Stimulated activated CD8-positive, alpha-beta memory T cell treated with anti-CD3 and anti-CD28 coated beads, Interleukin-15, amount 100 ng/mL, for 24 hours (primary cell): Measurements from ENCODE around the gene POP7.
"Not testable (repeated sequence)": the region's sequence is repeated elsewhere in the genome, so short reads cannot be mapped to it uniquely, and the experiment has no call there.

Experiments used
- DNase-seq: peaks from one replicate; pipeline ENCODE4 v3.0.0-alpha.2; 2020; ENCODE audit warnings: low read depth

Gene POP7

GRCh38 chr7:100692578-100692961, 13.4 kb upstream of the POP7 start:
- DNase-seq: no peak

- no peak for DNase-seq
These were observed 12.4 kb upstream of the POP7 start for GRCh38 chr7:100693312-100694097.

GRCh38 chr7:100694098-100694745, 11.7 kb upstream of the POP7 start, which contains the start of gene GIGYF1:
Gene GIGYF1 (minus strand): TSS chr7:100694250. CDS start chr7:100688238, 6,012 bp downstream.
- DNase-seq: peak; percentile 47

- DNase-seq: no peak
These were observed 9.8 kb upstream of the POP7 start for GRCh38 chr7:100696123-100696521.

- DNase-seq: no peak
These were observed 6.9 kb upstream of the POP7 start for GRCh38 chr7:100699018-100699417.

GRCh38 chr7:100701089-100701488, 4.8 kb upstream of the POP7 start:
- DNase-seq: not testable (repeated sequence)

GRCh38 chr7:100705320-100705752, 585 bp upstream of the POP7 start:
- DNase-seq: peak; percentile 83

GRCh38 chr7:100706672-100707311, 871 bp downstream of the POP7 start:
- DNase-seq: no peak

- no peak for DNase-seq
These were observed 2.5 kb downstream of the POP7 start for GRCh38 chr7:100708395-100708794.

GRCh38 chr7:100710452-100710851, 4.5 kb downstream of the POP7 start:
- DNase-seq: no peak

- no peak for DNase-seq
These were observed 5.4 kb downstream of the POP7 start for GRCh38 chr7:100711369-100711768.

- DNase-seq: no peak
These were observed 8.8 kb downstream of the POP7 start for GRCh38 chr7:100714725-100715124.

- DNase-seq: not testable (repeated sequence)
These were observed 11.2 kb downstream of the POP7 start for GRCh38 chr7:100717073-100717472.

- no peak for DNase-seq
These were observed 13.8 kb downstream of the POP7 start for GRCh38 chr7:100719523-100720278.

- no peak for DNase-seq
These were observed 14.4 kb downstream of the POP7 start, which contains the start of gene EPO for GRCh38 chr7:100720279-100720670. Gene EPO (plus strand): TSS chr7:100720468. CDS start chr7:100720981, 513 bp downstream.

- no peak for DNase-seq
These were observed 15.0 kb downstream of the POP7 start for GRCh38 chr7:100720671-100721504.

- no peak for DNase-seq
These were observed 15.5 kb downstream of the POP7 start for GRCh38 chr7:100721505-100721812.

GRCh38 chr7:100722480-100723212, 16.7 kb downstream of the POP7 start:
- DNase-seq: no peak

- no peak for DNase-seq
These were observed 17.9 kb downstream of the POP7 start for GRCh38 chr7:100723732-100724275.

- DNase-seq: not testable (repeated sequence)
These were observed 18.4 kb downstream of the POP7 start for GRCh38 chr7:100724364-100724763.
